ENCODE measurements around the gene DOCK10.

DOCK10 gene

GRCh38 chr2:224775647-224776046 lies 266.6 kb downstream of the DOCK10 start:
- DNase-seq (ENCODE audit: low read depth), result no peak

- no peak for DNase-seq (ENCODE audit: low read depth)
Observed at GRCh38 chr2:224774735-224775134, 267.5 kb downstream of the DOCK10 start.

- no peak for DNase-seq (ENCODE audit: low read depth)
Observed at GRCh38 chr2:224772494-224772893, 269.8 kb downstream of the DOCK10 start.

GRCh38 chr2:224769489-224769888 lies 272.8 kb downstream of the DOCK10 start:
- DNase-seq (ENCODE audit: low read depth), result no peak

GRCh38 chr2:224764565-224765236 lies 277.6 kb downstream of the DOCK10 start:
- DNase-seq (ENCODE audit: low read depth), result no peak

GRCh38 chr2:224757934-224758548 lies 284.2 kb downstream of the DOCK10 start:
- DNase-seq (ENCODE audit: low read depth), result no peak

GRCh38 chr2:224753743-224754540 lies 288.3 kb downstream of the DOCK10 start:
- DNase-seq (ENCODE audit: low read depth), result peak; percentile 93

GRCh38 chr2:224751996-224752698 lies 290.1 kb downstream of the DOCK10 start:
- DNase-seq (ENCODE audit: low read depth), result no peak

- DNase-seq (ENCODE audit: low read depth), result no peak
Observed at GRCh38 chr2:224749136-224749535, 293.1 kb downstream of the DOCK10 start.

- no peak for DNase-seq (ENCODE audit: low read depth)
Observed at GRCh38 chr2:224747765-224748164, 294.5 kb downstream of the DOCK10 start.

GRCh38 chr2:224736227-224736626 lies 306.0 kb downstream of the DOCK10 start:
- no peak for DNase-seq (ENCODE audit: low read depth)

GRCh38 chr2:224734949-224735348 lies 307.3 kb downstream of the DOCK10 start:
- no peak for DNase-seq (ENCODE audit: low read depth)

- no peak for DNase-seq (ENCODE audit: low read depth)
Observed at GRCh38 chr2:224731665-224732064, 310.6 kb downstream of the DOCK10 start.

GRCh38 chr2:224729435-224729834 lies 312.8 kb downstream of the DOCK10 start:
- no peak for DNase-seq (ENCODE audit: low read depth)

- DNase-seq (ENCODE audit: low read depth), result no peak
Observed at GRCh38 chr2:224724331-224724730, 317.9 kb downstream of the DOCK10 start.

GRCh38 chr2:224723586-224724217 lies 318.6 kb downstream of the DOCK10 start:
- no peak for DNase-seq (ENCODE audit: low read depth)

- no peak for DNase-seq (ENCODE audit: low read depth)
Observed at GRCh38 chr2:224722770-224723169, 319.5 kb downstream of the DOCK10 start.

GRCh38 chr2:224722250-224722649 lies 320.0 kb downstream of the DOCK10 start:
- DNase-seq (ENCODE audit: low read depth), result no peak

GRCh38 chr2:224716921-224717320 lies 325.3 kb downstream of the DOCK10 start:
- DNase-seq (ENCODE audit: low read depth), result no peak

- DNase-seq (ENCODE audit: low read depth), result no peak
Observed at GRCh38 chr2:224716201-224716600, 326.1 kb downstream of the DOCK10 start, which contains the start of gene CCDC195. TSS of gene CCDC195 (minus strand) at chr2:224716365. CDS start at chr2:224716365, 0 bp downstream.

Measured in fibroblast of the conjunctiva (primary cell).